Stimulated activated naive B cell treated with anti-CD40 and anti-IgM and Interleukin-4, amounts not matched to agents 10 μg/mL and 1 μg/mL and 100 μg/mL, for 72 hours (primary cell): ENCODE measurements around the gene EHMT1.
"Not testable (repeated sequence)": the region's sequence is repeated elsewhere in the genome, so short reads cannot be mapped to it uniquely, and the experiment has no call there.

ENCODE experiments used
- ATAC-seq, 2 donors: fragments of 150-1000 bp; cut with Tn5 transposase; replicated peaks; 2 replicates each; pipeline ENCODE4 v1.10.0; 2021; ENCODE audit warnings: moderate library complexity in 1 of 2
- DNase-seq: peaks from one replicate; pipeline ENCODE4 v3.0.0; 2021
- H3K27ac Mint-ChIP-seq: one replicate; pipeline ENCODE4 v1.8.0; 2022; ENCODE audit warnings: mild to moderate bottlenecking, mixed read lengths
- H3K27me3 Mint-ChIP-seq, 2 donors: one replicate each; pipeline ENCODE4 v1.8.0; 2022; ENCODE audit warnings: mixed read lengths in 2 of 2
- H3K36me3 Mint-ChIP-seq, 2 donors: one replicate each; pipeline ENCODE4 v1.8.0; 2022; ENCODE audit warnings: mixed read lengths in 2 of 2, mild to moderate bottlenecking in 1 of 2
- H3K4me1 Mint-ChIP-seq, 2 donors: one replicate each; pipeline ENCODE4 v1.8.0; 2022; ENCODE audit warnings: mixed read lengths in 2 of 2, mild to moderate bottlenecking in 1 of 2
- H3K4me3 Mint-ChIP-seq, 2 donors: one replicate each; pipeline ENCODE4 v1.8.0; 2022; ENCODE audit warnings: mild to moderate bottlenecking in 2 of 2, mixed read lengths in 2 of 2, moderate library complexity in 1 of 2
- H3K9me3 Mint-ChIP-seq, 2 donors: one replicate each; pipeline ENCODE4 v1.8.0; 2022; ENCODE audit warnings: mixed read lengths in 2 of 2, mild to moderate bottlenecking in 1 of 2

Gene EHMT1

DNA sequence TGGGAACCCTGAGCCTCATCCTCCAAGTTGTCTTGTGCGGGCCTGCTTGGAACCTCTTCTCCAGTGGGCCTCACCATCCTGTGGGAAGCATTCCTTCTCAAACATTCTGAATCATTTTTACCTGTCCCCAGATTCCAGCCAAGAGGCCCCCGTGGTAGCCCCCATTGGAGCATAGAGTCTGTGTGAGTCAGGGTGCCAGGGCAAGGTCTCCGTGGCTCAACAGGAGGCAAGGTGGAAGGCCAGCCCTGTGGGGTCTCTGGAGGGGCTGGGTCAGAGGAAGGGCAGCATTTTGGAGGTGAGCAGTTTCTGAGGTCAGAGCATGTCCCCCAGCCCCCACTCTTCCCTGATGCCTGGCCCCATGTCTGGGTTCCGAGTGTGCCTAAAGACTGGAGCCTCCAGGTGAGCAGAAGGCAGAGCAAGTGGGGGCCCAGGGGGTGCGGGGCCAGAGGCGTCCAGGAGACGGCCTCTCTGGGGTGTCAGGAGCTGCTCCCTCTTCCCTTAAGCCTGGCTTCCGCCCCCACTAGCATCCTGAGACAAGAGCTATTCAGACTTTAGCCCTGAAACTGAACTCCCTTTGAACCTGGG lies 260.9 kb downstream of the EHMT1 start:
- no peak overlapping the region for H3K4me3 Mint-ChIP-seq
- H3K9me3 Mint-ChIP-seq: peaks cover 0 to 4% of the 10 kb centered on the region in 2 donors
- peaks cover 0 to 3% of the 10 kb centered on the region in 2 donors for H3K36me3 Mint-ChIP-seq
- peaks cover 42 to 55% of the 10 kb centered on the region in 2 donors for H3K27me3 Mint-ChIP-seq
- no peak for ATAC-seq
- H3K27ac Mint-ChIP-seq: no peak overlapping the region
- DNase-seq: no peak
- peaks cover 0 to 2% of the 10 kb centered on the region in 2 donors for H3K4me1 Mint-ChIP-seq

- Mint-ChIP-seq H3K9me3 (peaks cover 0 to 2% of the 10 kb centered on the region in 2 donors), H3K27ac (no peak overlapping the region), H3K36me3 (peaks cover 0 to 3% of the 10 kb centered on the region in 2 donors), H3K4me1 (peaks cover 0 to 2% of the 10 kb centered on the region in 2 donors), H3K27me3 (peaks cover 42 to 50% of the 10 kb centered on the region in 2 donors), H3K4me3 (no peak overlapping the region)
- DNase-seq (no peak), ATAC-seq (no peak)
Measured at GRCh38 chr9:137880160-137880975, 261.6 kb downstream of the EHMT1 start.

DNA sequence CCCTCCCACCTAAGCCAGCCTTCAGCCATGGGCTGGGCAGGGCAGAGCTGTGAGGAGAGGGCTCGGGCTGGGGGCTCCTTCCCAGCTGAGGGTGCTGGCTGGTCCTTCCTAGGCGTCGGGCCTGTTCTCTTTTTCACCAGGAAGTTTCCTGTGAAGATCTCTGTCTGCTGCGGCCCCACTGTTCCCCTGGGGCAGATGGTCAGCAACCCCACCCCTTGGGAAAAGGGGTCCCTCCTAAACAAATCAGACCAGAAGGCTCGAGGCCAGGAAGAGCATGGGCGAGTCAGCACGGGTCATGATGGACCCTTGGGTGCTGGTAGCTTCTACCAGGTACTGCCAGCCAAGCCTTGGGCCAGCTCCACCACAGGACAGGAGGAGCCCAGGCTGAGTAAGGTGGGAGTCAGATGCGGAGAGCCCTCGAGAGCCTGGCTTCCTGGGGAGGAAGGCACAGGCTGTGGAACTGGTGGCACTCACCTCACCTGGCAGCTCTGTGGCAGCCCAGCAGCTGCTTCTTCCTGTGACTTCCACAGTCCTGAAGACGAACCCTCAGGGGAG lies 262.2 kb downstream of the EHMT1 start:
- H3K4me1 Mint-ChIP-seq: peaks cover 0 to 2% of the 10 kb centered on the region in 2 donors
- no peak overlapping the region for H3K4me3 Mint-ChIP-seq
- peaks cover 39 to 43% of the 10 kb centered on the region in 2 donors for H3K27me3 Mint-ChIP-seq
- peaks cover 0 to 2% of the 10 kb centered on the region in 2 donors for H3K9me3 Mint-ChIP-seq
- DNase-seq (no peak), ATAC-seq (no peak)
- H3K27ac Mint-ChIP-seq: no peak overlapping the region
- peaks cover 0 to 3% of the 10 kb centered on the region in 2 donors for H3K36me3 Mint-ChIP-seq

- H3K27ac Mint-ChIP-seq: no peak overlapping the region
- H3K4me3 Mint-ChIP-seq: no peak overlapping the region
- no peaks in the 10 kb centered on the region for H3K36me3 Mint-ChIP-seq
- DNase-seq (no peak), ATAC-seq (no peak)
- peaks cover 35 to 36% of the 10 kb centered on the region in 2 donors for H3K27me3 Mint-ChIP-seq
- no peaks in the 10 kb centered on the region for H3K9me3 Mint-ChIP-seq
- H3K4me1 Mint-ChIP-seq: no peaks in the 10 kb centered on the region
Measured at GRCh38 chr9:137881591-137882505, 263.0 kb downstream of the EHMT1 start.

GRCh38 chr9:137882506-137882821 lies 263.7 kb downstream of the EHMT1 start:
- ATAC-seq: no peak
- no peaks in the 10 kb centered on the region for H3K9me3 Mint-ChIP-seq
- H3K4me3 Mint-ChIP-seq: no peak overlapping the region
- H3K4me1 Mint-ChIP-seq: no peaks in the 10 kb centered on the region
- no peak overlapping the region for H3K27ac Mint-ChIP-seq
- DNase-seq: no peak
- H3K27me3 Mint-ChIP-seq: peaks cover 32 to 36% of the 10 kb centered on the region in 2 donors
- H3K36me3 Mint-ChIP-seq: no peaks in the 10 kb centered on the region

- H3K36me3 Mint-ChIP-seq, H3K4me3 Mint-ChIP-seq, DNase-seq, H3K9me3 Mint-ChIP-seq, ATAC-seq, H3K27ac Mint-ChIP-seq, H3K4me1 Mint-ChIP-seq: not testable (repeated sequence)
- H3K27me3 Mint-ChIP-seq: peaks cover 30 to 34% of the 10 kb centered on the region in 2 donors
Measured at GRCh38 chr9:137883977-137884376, 265.2 kb downstream of the EHMT1 start.

DNA sequence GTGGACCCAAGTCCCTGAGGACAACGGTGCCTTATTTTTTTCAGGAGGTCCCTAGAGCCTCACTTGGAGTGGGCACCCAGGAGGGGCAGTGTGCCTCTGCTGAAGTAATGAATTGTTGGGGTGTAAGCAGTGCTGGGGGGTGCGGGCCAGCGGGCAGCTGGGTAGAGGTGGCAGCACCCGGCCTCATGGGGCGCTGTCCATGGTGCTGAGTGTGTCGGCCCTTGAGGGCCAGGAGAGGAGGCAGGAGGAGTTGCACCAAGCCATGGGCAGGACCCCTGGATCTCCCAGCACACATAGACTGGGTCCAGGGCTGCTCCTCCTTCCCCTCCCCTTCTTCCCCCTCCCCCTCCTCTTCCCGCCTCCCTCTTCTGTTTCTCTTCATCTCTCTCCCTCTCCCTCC lies 265.7 kb downstream of the EHMT1 start:
- H3K4me3 Mint-ChIP-seq, H3K36me3 Mint-ChIP-seq, H3K9me3 Mint-ChIP-seq, DNase-seq, H3K4me1 Mint-ChIP-seq, H3K27ac Mint-ChIP-seq: not testable (repeated sequence)
- H3K27me3 Mint-ChIP-seq: peaks cover 24 to 29% of the 10 kb centered on the region in 2 donors
- peak in 1 of 2 donors; percentile 45 for ATAC-seq

GRCh38 chr9:137885121-137885520 lies 266.3 kb downstream of the EHMT1 start:
- not testable (repeated sequence) for H3K27ac Mint-ChIP-seq, ATAC-seq, H3K4me3 Mint-ChIP-seq, H3K4me1 Mint-ChIP-seq, H3K9me3 Mint-ChIP-seq, DNase-seq, H3K36me3 Mint-ChIP-seq
- peaks cover 18 to 23% of the 10 kb centered on the region in 2 donors for H3K27me3 Mint-ChIP-seq
